Measurements from ENCODE around the gene ENDOV. TPM values are rescaled to one million over a fixed set of nuclear protein-coding genes. Genes with fewer than 3 reads are reported as not detected.
"Not testable (repeated sequence)": the region's sequence is repeated elsewhere in the genome, so short reads cannot be mapped to it uniquely, and the experiment has no call there.

ENDOV gene
- total RNA-seq, 1 donor from 2014 or later, result 22.8 TPM

DNA sequence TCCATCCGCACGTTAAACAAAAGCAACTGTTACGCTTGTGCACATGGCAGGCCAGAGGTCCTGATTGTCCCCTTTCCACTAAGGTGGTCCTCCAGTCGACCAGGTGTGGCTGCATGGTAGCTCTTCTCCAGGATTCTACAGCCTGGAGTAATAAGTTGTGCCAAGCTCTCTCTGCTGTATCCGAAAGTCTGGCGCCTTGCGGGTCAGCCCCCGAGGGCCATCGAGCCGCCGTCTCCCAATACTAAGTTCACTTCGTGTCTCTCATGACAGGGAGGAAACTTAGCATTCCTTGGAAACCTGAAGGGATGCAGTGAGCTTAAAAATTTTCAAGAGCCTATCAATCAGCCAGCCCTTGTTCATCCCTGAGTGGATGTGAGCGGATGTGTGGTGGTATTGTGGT is 5.3 kb upstream of the ENDOV start:
- no peak for TF ChIP-seq CTCF (IDR thresholded peaks at IDR 0.05)
- Mint-ChIP-seq H3K27ac (ENCODE audit: unreplicated experiment) (no peak overlapping the region), H3K9me3 (ENCODE audit: low read depth) (no peaks in the 10 kb centered on the region), H3K4me1 (ENCODE audit: low read depth) (peaks cover 9% of the 10 kb centered on the region), H3K27me3 (ENCODE audit: low read depth) (no peaks in the 10 kb centered on the region), H3K36me3 (ENCODE audit: low read depth) (no peaks in the 10 kb centered on the region), H3K4me3 (ENCODE audit: unreplicated experiment) (no peak overlapping the region)
- no peak for DNase-seq (ENCODE audit: low spot score)

DNA sequence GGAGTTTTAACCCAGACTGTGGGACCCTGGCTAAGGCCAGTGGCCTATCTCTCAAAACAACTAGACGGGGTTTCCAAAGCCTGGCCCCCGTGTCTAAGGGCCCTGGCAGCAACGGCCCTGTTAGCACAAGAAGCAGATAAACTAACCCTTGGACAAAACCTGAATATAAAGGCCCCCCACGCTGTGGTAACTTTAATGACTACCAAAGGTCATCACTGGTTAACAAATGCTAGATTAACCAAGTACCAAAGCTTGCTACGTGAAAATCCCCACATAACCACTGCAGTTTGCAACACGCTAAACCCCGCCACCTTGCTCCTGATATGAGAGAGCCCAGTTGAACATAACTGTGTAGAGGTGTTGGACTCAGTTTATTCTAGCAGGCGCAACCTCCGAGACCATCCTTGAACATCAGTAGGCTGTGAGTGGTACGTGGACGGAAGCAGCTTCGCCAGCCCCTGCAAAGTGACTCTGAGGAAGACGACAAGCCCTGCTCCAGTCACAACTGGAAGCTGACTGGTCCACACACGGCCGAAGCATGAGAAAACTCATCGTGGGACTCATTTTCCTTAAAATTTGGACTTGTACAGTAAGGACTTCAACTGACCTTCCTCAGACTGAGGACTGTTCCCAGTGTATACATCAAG is 4.4 kb upstream of the ENDOV start:
- not testable (repeated sequence) for H3K36me3 Mint-ChIP-seq (ENCODE audit: low read depth); DNase-seq (ENCODE audit: low spot score); H3K27me3 Mint-ChIP-seq (ENCODE audit: low read depth); H3K27ac Mint-ChIP-seq (ENCODE audit: unreplicated experiment); H3K4me3 Mint-ChIP-seq (ENCODE audit: unreplicated experiment); H3K9me3 Mint-ChIP-seq (ENCODE audit: low read depth)
- H3K4me1 Mint-ChIP-seq (ENCODE audit: low read depth), result peaks cover 11% of the 10 kb centered on the region

- no peak for DNase-seq (ENCODE audit: low spot score)
- no peak for TF ChIP-seq CTCF (IDR thresholded peaks at IDR 0.05)
- Mint-ChIP-seq H3K27ac (ENCODE audit: unreplicated experiment) (peak overlapping the region; percentile 96), H3K4me1 (ENCODE audit: low read depth) (peaks cover 31% of the 10 kb centered on the region), H3K4me3 (ENCODE audit: unreplicated experiment) (peak overlapping the region; percentile 88), H3K9me3 (ENCODE audit: low read depth) (no peaks in the 10 kb centered on the region), H3K36me3 (ENCODE audit: low read depth) (peaks cover 5% of the 10 kb centered on the region), H3K27me3 (ENCODE audit: low read depth) (no peaks in the 10 kb centered on the region)
Observed at GRCh38 chr17:80413771-80414507, 1.0 kb upstream of the ENDOV start.

DNA sequence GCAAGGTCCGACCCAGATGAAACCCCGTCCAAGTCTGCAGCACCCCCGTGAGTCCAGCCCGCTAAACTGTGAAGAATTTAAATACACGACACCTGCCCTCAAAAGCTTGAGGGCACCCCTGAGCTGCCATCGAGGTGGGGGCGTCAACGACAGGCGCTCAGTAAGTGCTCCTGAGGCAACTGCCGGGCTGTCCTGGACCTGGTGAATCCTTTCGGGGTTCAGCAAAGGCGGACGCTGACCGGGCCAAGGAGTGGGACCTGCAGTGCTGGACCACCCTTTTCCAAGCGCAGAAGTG is 512 bp upstream of the ENDOV start:
- no peak for DNase-seq (ENCODE audit: low spot score)
- H3K9me3 Mint-ChIP-seq (ENCODE audit: low read depth), result no peaks in the 10 kb centered on the region
- peaks cover 5% of the 10 kb centered on the region for H3K36me3 Mint-ChIP-seq (ENCODE audit: low read depth)
- H3K27ac Mint-ChIP-seq (ENCODE audit: unreplicated experiment), result peak overlapping the region; percentile 96
- H3K4me3 Mint-ChIP-seq (ENCODE audit: unreplicated experiment), result peak overlapping the region; percentile 88
- H3K4me1 Mint-ChIP-seq (ENCODE audit: low read depth), result peaks cover 31% of the 10 kb centered on the region
- H3K27me3 Mint-ChIP-seq (ENCODE audit: low read depth), result no peaks in the 10 kb centered on the region
- peak; percentile 51 for TF ChIP-seq CTCF (IDR thresholded peaks at IDR 0.05)

- Mint-ChIP-seq H3K27me3 (ENCODE audit: low read depth) (no peaks in the 10 kb centered on the region), H3K27ac (ENCODE audit: unreplicated experiment) (peak overlapping the region; percentile 96), H3K4me3 (ENCODE audit: unreplicated experiment) (peak overlapping the region; percentile 88), H3K36me3 (ENCODE audit: low read depth) (peaks cover 5% of the 10 kb centered on the region), H3K9me3 (ENCODE audit: low read depth) (no peaks in the 10 kb centered on the region), H3K4me1 (ENCODE audit: low read depth) (peaks cover 31% of the 10 kb centered on the region)
- no peak for DNase-seq (ENCODE audit: low spot score)
- no peak for TF ChIP-seq CTCF (IDR thresholded peaks at IDR 0.05)
Observed at GRCh38 chr17:80415626-80416137, 715 bp downstream of the ENDOV start.
